Measurements from ENCODE around the gene ZSCAN22.
"Not testable (repeated sequence)": the region's sequence is repeated elsewhere in the genome, so short reads cannot be mapped to it uniquely, and the experiment has no call there.

Gene ZSCAN22

DNA sequence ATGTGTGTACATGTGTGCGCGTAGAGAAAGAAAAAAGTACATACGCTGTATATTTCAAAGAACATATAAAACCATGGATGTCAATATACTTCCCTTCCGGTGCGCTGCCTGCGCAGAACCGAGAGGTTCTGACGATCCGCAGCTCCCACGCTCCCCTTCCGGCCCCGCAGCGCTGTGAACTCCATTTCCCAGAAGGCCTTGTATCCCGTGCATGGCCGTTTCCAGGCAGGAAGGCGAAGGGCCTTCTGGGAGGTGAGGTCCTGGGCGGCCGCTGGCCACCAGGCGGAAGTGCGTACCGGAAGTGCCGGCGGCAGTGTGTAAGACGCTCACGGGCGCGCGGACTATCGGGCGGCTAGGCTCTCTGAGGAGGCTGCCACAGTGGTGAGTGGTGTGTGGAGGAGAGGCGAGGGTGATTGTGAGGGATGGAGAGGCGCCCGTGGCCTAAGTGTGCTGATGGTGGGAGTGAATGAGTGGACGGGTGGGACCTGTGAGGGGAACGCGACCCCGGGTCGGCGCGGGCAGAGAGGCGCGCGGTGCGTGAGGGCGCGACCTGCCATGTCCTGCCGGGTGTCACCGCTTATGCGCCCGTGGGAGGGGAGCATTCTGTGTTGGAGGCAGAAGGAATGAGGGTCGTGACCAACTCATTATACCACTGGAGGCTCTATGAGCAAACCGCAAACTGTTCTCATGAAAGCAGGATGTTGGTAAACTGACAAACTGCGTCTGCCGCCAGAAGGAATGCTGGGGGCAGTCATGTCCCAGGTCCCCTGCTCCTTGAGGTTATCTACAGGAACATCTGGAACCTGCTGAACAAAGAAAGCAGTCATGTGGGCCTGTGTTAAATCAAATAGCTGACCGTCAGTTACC, 21.5 kb upstream of the ZSCAN22 start, which contains the start of gene ERVK3-1:
Gene ERVK3-1, plus strand, starts transcription at position 313 of the 867 bp plus-strand sequence. CDS start 6,792 bp downstream, outside the sequence.
- peak; percentile 89 for DNase-seq (ENCODE audit: low read depth, low spot score)
- Histone ChIP-seq H3K4me3 (ENCODE audit: insufficient read length, low read depth) (peak within 1 kb of the TSS; percentile 99), H3K9ac (ENCODE audit: insufficient read length, low read depth) (peak within 1 kb of the TSS; percentile 96), H3K36me3 (ENCODE audit: insufficient read depth, insufficient read length, low read length) (peaks cover 51% of the 10 kb centered on the region), H3K4me1 (ENCODE audit: insufficient read depth, insufficient read length) (no peaks in the 10 kb centered on the region), H3K27me3 (ENCODE audit: insufficient read depth, insufficient read length) (no peaks in the 10 kb centered on the region), H3K9me3 (ENCODE audit: insufficient read depth, low read length) (no peaks in the 10 kb centered on the region)
- TF ChIP-seq SUZ12 (IDR thresholded peaks at IDR 0.05; ENCODE audit: extremely low read depth, insufficient read depth, insufficient read length) (no peak), YY1 (IDR thresholded peaks at IDR 0.05; ENCODE audit: insufficient read depth, insufficient read length) (peak; percentile 53), ZNF274 (IDR thresholded peaks at IDR 0.05; ENCODE audit: low read depth, low read length) (no peak)

GRCh38 chr19:58305932-58306323, 20.9 kb upstream of the ZSCAN22 start:
- H3K4me3 ChIP-seq (ENCODE audit: insufficient read length, low read depth): peak overlapping the region; percentile 99
- H3K4me1 ChIP-seq (ENCODE audit: insufficient read depth, insufficient read length): no peaks in the 10 kb centered on the region
- peaks cover 44% of the 10 kb centered on the region for H3K36me3 ChIP-seq (ENCODE audit: insufficient read depth, insufficient read length, low read length)
- peak overlapping the region; percentile 96 for H3K9ac ChIP-seq (ENCODE audit: insufficient read length, low read depth)
- no peaks in the 10 kb centered on the region for H3K9me3 ChIP-seq (ENCODE audit: insufficient read depth, low read length)
- no peaks in the 10 kb centered on the region for H3K27me3 ChIP-seq (ENCODE audit: insufficient read depth, insufficient read length)
- no peak for DNase-seq (ENCODE audit: low read depth, low spot score)
- TF ChIP-seq YY1 (IDR thresholded peaks at IDR 0.05; ENCODE audit: insufficient read depth, insufficient read length): no peak
- TF ChIP-seq ZNF274 (IDR thresholded peaks at IDR 0.05; ENCODE audit: low read depth, low read length): no peak
- TF ChIP-seq SUZ12 (IDR thresholded peaks at IDR 0.05; ENCODE audit: extremely low read depth, insufficient read depth, insufficient read length): no peak

DNA sequence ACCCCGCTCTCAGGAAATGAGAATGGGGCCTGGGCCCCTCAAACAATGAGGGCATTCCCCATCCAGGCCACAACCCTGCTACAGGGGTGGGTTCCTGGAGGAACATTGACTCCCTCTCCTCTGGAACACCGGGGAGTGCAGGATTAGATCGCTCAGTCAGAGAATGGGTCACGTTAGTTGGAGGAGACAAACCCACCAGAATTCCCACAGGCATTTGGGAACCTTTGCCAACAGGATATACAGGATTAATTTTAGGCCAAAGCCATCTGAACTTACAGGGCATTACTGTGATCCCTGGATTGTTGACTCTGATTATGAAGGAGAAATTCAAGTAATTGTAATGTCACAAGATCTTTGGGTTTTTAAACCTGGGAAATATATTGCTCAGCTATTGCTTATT, 19.1 kb upstream of the ZSCAN22 start:
- Histone ChIP-seq H3K4me1 (ENCODE audit: insufficient read depth, insufficient read length) (no peaks in the 10 kb centered on the region), H3K4me3 (ENCODE audit: insufficient read length, low read depth) (no peak overlapping the region), H3K36me3 (ENCODE audit: insufficient read depth, insufficient read length, low read length) (peaks cover 55% of the 10 kb centered on the region), H3K27me3 (ENCODE audit: insufficient read depth, insufficient read length) (no peaks in the 10 kb centered on the region), H3K9me3 (ENCODE audit: insufficient read depth, low read length) (no peaks in the 10 kb centered on the region), H3K9ac (ENCODE audit: insufficient read length, low read depth) (no peak overlapping the region)
- TF ChIP-seq YY1 (IDR thresholded peaks at IDR 0.05; ENCODE audit: insufficient read depth, insufficient read length) (no peak), SUZ12 (IDR thresholded peaks at IDR 0.05; ENCODE audit: extremely low read depth, insufficient read depth, insufficient read length) (no peak), ZNF274 (IDR thresholded peaks at IDR 0.05; ENCODE audit: low read depth, low read length) (no peak)
- no peak for DNase-seq (ENCODE audit: low read depth, low spot score)

DNA sequence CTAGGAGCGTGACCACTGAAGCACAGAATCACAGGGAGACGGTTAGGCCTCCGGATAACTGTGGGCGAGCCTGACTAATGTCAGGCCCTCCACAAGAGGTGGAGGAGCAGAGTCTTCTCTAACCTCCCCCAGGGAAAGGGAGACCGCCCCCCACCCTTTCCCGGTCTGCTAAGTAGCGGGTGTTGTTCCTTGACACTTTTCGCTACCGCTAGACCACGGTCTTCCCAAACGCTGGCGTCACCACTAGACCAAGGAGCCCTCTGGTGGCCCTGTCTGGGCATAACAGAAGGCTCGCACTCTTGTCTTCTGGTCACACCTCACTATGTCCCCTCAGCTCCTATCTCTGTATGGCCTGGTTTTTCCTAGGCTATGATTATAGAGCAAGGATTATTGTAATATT, 16.1 kb upstream of the ZSCAN22 start:
- DNase-seq (ENCODE audit: low read depth, low spot score): peak; percentile 20
- not testable (repeated sequence) for H3K27me3 ChIP-seq (ENCODE audit: insufficient read depth, insufficient read length); H3K9ac ChIP-seq (ENCODE audit: insufficient read length, low read depth); H3K4me3 ChIP-seq (ENCODE audit: insufficient read length, low read depth); H3K9me3 ChIP-seq (ENCODE audit: insufficient read depth, low read length); H3K4me1 ChIP-seq (ENCODE audit: insufficient read depth, insufficient read length)
- peaks cover 82% of the 10 kb centered on the region for H3K36me3 ChIP-seq (ENCODE audit: insufficient read depth, insufficient read length, low read length)

DNA sequence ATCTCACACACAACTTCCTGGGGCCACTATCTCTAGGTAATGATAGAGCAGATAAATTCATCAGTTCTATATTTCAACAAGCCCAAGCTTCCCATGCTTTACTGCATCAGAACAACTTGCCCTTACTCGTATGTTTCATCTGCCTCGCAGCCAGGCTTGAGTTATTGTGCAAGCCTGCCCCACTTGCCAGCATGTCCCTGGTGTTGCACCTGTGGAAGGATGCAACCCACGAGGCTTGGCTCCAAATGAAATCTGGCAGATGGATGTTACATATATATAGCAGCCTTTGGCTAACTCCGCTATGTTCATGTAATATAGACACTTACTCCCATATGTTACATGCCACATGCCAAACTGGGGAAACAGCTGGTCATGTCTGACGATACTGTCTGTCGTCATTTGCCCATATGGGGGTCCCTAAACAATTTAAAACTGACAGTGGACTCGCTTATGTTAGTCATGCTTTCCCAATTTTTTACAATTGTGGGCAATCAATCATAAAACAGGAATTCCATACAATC, 15.4 kb upstream of the ZSCAN22 start:
- TF ChIP-seq SUZ12 (IDR thresholded peaks at IDR 0.05; ENCODE audit: extremely low read depth, insufficient read depth, insufficient read length): no peak
- no peak for TF ChIP-seq YY1 (IDR thresholded peaks at IDR 0.05; ENCODE audit: insufficient read depth, insufficient read length)
- TF ChIP-seq ZNF274 (IDR thresholded peaks at IDR 0.05; ENCODE audit: low read depth, low read length): no peak
- Histone ChIP-seq H3K4me1 (ENCODE audit: insufficient read depth, insufficient read length) (no peaks in the 10 kb centered on the region), H3K4me3 (ENCODE audit: insufficient read length, low read depth) (no peak overlapping the region), H3K9ac (ENCODE audit: insufficient read length, low read depth) (no peak overlapping the region), H3K9me3 (ENCODE audit: insufficient read depth, low read length) (no peaks in the 10 kb centered on the region), H3K36me3 (ENCODE audit: insufficient read depth, insufficient read length, low read length) (peaks cover 82% of the 10 kb centered on the region), H3K27me3 (ENCODE audit: insufficient read depth, insufficient read length) (no peaks in the 10 kb centered on the region)
- DNase-seq (ENCODE audit: low read depth, low spot score): no peak

GRCh38 chr19:58315580-58315979, 11.2 kb upstream of the ZSCAN22 start:
- H3K9me3 ChIP-seq (ENCODE audit: insufficient read depth, low read length): no peaks in the 10 kb centered on the region
- no peak overlapping the region for H3K9ac ChIP-seq (ENCODE audit: insufficient read length, low read depth)
- no peak for TF ChIP-seq YY1 (IDR thresholded peaks at IDR 0.05; ENCODE audit: insufficient read depth, insufficient read length)
- no peak for TF ChIP-seq SUZ12 (IDR thresholded peaks at IDR 0.05; ENCODE audit: extremely low read depth, insufficient read depth, insufficient read length)
- no peak for TF ChIP-seq ZNF274 (IDR thresholded peaks at IDR 0.05; ENCODE audit: low read depth, low read length)
- no peaks in the 10 kb centered on the region for H3K4me1 ChIP-seq (ENCODE audit: insufficient read depth, insufficient read length)
- H3K36me3 ChIP-seq (ENCODE audit: insufficient read depth, insufficient read length, low read length): peaks cover 58% of the 10 kb centered on the region
- DNase-seq (ENCODE audit: low read depth, low spot score): no peak
- no peak overlapping the region for H3K4me3 ChIP-seq (ENCODE audit: insufficient read length, low read depth)
- H3K27me3 ChIP-seq (ENCODE audit: insufficient read depth, insufficient read length): no peaks in the 10 kb centered on the region

GRCh38 chr19:58317476-58318072, 9.2 kb upstream of the ZSCAN22 start:
- Histone ChIP-seq H3K9me3 (ENCODE audit: insufficient read depth, low read length) (no peaks in the 10 kb centered on the region), H3K4me3 (ENCODE audit: insufficient read length, low read depth) (no peak overlapping the region), H3K4me1 (ENCODE audit: insufficient read depth, insufficient read length) (no peaks in the 10 kb centered on the region), H3K9ac (ENCODE audit: insufficient read length, low read depth) (no peak overlapping the region), H3K36me3 (ENCODE audit: insufficient read depth, insufficient read length, low read length) (peaks cover 52% of the 10 kb centered on the region), H3K27me3 (ENCODE audit: insufficient read depth, insufficient read length) (no peaks in the 10 kb centered on the region)
- no peak for TF ChIP-seq YY1 (IDR thresholded peaks at IDR 0.05; ENCODE audit: insufficient read depth, insufficient read length)
- TF ChIP-seq SUZ12 (IDR thresholded peaks at IDR 0.05; ENCODE audit: extremely low read depth, insufficient read depth, insufficient read length): no peak
- no peak for TF ChIP-seq ZNF274 (IDR thresholded peaks at IDR 0.05; ENCODE audit: low read depth, low read length)
- no peak for DNase-seq (ENCODE audit: low read depth, low spot score)

Measured in NT2/D1 (cell line).